LNCAP (cell line): ENCODE data around the gene SATB1.

Source experiments
- TF ChIP-seq, protein P1 (sequence below): fragments of 450-650 bp; IDR thresholded peaks from 2 replicates; pipeline ENCODE4 v1.5.1; 2017; ENCODE audit warnings: mild to moderate bottlenecking

SATB1 gene

DNA sequence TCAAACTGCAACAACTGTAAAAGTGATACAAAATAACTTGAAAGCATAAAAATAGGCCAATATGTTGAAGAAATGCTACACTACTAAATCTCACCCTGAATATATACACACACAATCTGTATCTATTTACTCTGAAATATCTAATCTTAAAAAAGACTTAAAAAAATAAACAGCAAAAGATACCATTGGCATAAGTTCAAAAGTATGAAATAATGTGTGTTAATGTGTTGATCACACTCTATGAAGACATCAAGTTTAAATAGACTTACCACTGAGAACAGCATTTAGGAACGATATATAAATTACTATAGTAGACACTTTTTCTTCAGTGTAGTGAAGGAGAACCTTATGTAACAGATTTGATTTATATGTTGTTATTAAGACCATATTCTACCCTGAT lies 14.1 kb upstream of the SATB1 start:
- TF ChIP-seq, protein P1, sequence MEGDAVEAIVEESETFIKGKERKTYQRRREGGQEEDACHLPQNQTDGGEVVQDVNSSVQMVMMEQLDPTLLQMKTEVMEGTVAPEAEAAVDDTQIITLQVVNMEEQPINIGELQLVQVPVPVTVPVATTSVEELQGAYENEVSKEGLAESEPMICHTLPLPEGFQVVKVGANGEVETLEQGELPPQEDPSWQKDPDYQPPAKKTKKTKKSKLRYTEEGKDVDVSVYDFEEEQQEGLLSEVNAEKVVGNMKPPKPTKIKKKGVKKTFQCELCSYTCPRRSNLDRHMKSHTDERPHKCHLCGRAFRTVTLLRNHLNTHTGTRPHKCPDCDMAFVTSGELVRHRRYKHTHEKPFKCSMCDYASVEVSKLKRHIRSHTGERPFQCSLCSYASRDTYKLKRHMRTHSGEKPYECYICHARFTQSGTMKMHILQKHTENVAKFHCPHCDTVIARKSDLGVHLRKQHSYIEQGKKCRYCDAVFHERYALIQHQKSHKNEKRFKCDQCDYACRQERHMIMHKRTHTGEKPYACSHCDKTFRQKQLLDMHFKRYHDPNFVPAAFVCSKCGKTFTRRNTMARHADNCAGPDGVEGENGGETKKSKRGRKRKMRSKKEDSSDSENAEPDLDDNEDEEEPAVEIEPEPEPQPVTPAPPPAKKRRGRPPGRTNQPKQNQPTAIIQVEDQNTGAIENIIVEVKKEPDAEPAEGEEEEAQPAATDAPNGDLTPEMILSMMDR: no peak

- TF ChIP-seq, protein P1: no peak
These were observed 13.4 kb upstream of the SATB1 start for GRCh38 chr3:18438586-18438985.

DNA sequence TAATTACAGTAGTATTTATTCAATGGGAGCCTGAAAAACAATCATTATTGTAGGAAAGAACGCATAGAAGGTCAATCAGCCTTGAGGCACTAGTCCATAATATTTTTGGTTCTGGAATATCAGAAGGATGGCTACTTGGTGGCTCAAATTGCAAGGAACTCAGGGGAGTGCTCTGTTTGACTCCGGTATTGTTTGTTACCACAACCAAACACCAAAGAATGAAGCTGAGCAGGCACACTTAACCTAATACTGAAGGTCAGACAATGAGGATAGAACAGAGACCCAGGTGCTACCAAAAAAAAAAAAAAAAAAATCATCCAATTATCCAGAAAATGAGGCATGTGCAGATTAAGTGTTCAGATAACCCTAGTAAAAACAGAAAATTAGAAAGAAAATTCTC lies 11.1 kb upstream of the SATB1 start:
- TF ChIP-seq, protein P1: no peak

GRCh38 chr3:18434711-18435110 lies 9.6 kb upstream of the SATB1 start:
- TF ChIP-seq, protein P1: no peak

DNA sequence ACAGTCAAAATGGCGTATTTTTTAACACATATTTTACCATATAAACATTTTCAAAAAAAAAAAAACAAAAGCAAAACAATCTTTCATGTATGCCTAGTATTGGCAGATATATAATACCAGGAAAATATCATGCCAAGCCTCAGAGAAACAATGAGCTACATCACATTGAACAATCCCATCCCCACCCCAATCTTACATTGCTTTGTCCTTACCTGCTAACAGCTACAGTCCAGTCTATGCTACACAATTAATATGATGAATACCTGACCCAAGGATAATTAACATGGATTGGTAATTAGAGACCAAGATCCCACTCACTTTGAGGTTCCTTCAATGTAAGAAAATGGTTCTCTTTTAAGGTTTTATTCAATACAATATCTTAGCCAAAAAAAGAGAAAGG lies 7.6 kb upstream of the SATB1 start:
- TF ChIP-seq, protein P1: no peak

DNA sequence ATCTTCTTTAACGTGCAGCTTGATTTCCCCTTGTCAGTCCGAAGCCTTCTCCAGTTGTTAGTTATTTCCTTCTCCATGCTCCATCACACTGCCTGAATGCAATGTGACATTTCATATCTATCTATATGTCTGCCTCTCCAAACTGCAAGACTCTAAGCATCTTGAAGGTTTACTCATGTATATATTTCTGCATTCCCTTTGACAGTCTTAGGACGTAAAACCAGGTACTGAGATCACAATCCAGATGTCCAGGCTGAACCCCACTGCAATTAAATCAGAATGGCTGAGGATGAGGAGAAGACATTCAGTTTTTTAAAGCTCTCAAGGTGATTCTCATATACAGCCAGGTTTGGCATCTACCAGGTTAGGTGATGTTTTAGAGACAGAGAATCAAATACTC lies 6.1 kb upstream of the SATB1 start:
- TF ChIP-seq, protein P1: no peak

GRCh38 chr3:18428991-18429745 lies 4.0 kb upstream of the SATB1 start:
- TF ChIP-seq, protein P1: no peak

- TF ChIP-seq, protein P1: no peak
These were observed 2.9 kb upstream of the SATB1 start for GRCh38 chr3:18428036-18428435.
